Cerebellar cortex (tissue), 1 donor: ENCODE results near the gene ZP4.
"Not testable (repeated sequence)": the region's sequence is repeated elsewhere in the genome, so short reads cannot be mapped to it uniquely, and the experiment has no call there.

ENCODE experiments used
- DNase-seq: peaks from one replicate; pipeline ENCODE4 v3.0.0-alpha.2; 2015; ENCODE audit warnings: low spot score

The ZP4 gene

DNA sequence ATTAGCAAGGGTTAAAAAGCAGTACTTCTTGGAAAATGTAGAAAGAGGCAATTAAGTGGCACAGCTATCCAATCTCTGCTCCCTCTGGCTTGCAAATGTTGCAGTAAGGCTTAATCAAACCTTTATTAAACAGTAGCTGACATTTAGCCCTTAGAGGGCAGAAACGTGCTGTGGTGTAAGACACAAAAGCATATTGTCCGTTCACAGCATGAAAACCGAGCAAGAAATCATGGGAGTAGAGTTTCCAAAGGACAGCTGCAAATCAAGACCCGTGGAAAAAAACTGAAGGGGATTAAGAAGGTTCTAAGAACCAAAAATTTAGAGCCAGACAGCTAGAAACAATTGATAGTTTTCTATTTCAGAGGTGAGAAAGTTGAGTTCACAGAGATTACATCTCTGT lies 13.1 kb downstream of the ZP4 start:
- DNase-seq: no peak

DNA sequence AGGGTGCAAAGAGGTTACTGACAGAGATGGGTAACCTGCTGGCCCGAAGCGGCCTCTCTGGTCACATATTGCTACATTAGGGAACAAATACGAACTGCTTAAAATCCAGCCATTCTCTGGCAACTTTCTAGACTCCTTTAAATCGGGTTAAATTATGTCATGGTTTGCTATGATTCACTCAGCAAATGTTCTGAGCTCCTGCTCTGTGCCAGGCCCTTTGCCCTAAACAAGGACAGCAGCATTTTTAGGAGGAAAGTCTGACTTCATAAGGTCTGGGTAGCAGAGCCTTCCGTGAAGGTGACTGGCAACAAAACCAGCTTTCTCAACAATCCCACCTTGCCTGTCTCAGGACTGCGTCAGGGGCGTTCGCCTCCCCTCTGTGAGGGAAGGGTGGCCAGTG lies 15.4 kb downstream of the ZP4 start:
- DNase-seq: no peak

- DNase-seq: no peak
Measured at GRCh38 chr1:237873487-237874211, 17.1 kb downstream of the ZP4 start.

DNA sequence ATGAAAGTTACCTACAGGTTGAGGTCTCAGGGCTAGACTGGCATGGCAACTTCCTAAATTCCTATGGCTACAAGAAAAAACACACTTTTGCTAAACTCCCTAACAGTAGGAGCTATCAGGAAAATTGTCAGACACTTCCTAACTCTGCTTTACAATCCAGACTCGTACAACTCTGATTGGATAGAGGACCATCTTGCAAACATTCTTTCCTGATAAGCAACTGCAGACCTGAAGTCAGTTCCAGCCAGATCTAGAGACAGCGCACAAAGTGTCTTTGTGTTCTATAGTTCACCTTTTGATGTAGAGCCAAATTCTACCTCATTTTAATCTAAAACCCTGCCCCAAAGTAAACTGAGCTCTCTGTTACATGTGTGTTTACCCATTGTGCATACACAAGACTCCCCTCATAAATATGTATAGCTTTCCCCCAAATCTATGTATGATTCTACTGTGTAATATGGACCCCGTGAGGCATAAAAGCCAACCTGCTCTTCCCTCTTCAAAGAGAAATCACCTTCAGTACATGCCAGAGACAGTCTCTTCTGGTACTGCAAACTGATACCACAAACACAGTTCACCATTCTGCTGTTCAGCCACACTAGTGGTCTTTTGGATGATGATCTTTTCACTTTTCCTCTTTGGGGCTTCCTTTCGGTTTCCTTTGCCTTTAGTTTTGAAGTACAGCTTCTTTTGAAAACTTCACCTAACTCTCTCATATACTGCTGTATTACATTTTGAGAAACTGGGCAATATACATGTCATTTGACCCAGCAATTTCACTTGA lies 21.7 kb downstream of the ZP4 start:
- DNase-seq: no peak

GRCh38 chr1:237867380-237867888 lies 23.3 kb downstream of the ZP4 start:
- DNase-seq: no peak

- peak; percentile 25 for DNase-seq
Measured at GRCh38 chr1:237864338-237865244, 26.1 kb downstream of the ZP4 start.

GRCh38 chr1:237863234-237863633 lies 27.5 kb downstream of the ZP4 start:
- no peak for DNase-seq

DNA sequence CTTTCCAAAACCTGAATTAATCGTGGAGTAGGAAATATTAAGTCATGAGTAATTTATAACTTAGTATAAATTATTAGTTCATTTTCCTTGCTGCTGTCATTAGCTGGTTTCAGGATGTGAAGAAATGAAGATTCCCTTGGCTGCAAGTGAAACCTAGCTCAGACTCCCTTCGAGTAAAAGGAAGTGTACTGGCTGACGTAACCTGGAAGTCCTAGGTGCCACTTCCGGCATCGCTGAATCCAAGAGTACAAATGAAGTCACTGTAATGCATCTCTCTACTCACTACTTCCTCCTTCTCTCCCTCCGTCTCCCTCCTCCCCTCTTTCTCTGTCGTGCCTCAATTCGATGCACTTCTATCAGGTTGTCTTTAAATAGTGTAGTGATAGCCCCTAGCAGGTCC lies 28.8 kb downstream of the ZP4 start:
- DNase-seq: no peak

DNA sequence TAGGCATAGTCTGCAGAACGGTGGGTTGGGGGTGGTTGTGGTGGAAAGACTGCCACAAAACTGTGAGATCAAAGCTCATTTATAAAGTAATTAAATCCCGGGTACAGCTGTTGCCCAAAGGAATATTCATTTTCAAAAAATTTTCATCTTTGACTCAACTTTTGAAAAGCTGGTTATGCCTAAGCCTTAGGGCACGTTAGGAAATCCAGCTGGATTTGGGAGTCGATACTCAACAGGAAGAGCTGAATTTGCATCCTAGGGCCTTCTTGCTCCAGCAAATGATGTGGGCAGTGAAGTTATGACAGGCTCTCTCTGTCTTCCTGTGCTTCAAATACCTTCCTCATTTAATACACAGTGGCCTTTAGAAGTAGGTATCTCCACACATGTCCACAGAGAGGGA lies 31.7 kb downstream of the ZP4 start:
- DNase-seq: no peak

DNA sequence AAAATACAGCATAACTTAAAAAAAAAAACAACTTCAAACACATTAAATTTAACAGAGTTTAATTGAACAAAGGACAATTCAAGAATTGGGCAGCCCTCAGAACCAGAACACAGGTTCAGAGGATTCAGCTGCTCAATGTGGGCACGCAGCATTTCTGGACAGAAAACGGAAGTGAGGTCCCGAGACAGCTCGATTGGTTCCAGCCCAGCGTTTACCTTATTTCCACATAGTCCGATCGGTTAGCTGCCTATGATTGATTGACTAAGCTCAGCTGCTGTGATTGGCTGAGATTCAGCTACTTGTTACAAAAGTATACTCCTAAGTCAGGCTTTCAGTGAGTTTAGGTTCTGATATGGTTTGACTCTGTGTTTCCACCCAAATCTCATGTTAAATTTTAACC lies 33.3 kb downstream of the ZP4 start:
- no peak for DNase-seq

DNA sequence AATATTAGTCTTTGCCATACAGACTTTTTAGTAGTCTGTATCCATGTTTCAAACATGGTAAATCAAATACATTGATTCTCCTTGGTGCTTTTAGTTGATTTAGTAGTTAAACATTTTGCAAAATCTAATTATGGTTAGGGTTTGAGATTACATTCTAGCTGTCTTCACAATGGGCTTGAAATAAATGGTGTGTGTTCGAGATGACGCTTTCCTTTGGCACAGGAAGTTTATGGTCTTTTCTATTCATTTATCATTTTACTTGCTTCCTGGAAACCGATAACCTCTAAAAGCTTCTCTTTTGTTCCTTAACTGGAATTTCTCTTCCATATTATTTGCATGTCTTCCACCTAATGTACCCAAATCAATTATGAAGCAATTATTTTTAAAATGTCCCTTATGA lies 38.4 kb downstream of the ZP4 start:
- DNase-seq: no peak

DNA sequence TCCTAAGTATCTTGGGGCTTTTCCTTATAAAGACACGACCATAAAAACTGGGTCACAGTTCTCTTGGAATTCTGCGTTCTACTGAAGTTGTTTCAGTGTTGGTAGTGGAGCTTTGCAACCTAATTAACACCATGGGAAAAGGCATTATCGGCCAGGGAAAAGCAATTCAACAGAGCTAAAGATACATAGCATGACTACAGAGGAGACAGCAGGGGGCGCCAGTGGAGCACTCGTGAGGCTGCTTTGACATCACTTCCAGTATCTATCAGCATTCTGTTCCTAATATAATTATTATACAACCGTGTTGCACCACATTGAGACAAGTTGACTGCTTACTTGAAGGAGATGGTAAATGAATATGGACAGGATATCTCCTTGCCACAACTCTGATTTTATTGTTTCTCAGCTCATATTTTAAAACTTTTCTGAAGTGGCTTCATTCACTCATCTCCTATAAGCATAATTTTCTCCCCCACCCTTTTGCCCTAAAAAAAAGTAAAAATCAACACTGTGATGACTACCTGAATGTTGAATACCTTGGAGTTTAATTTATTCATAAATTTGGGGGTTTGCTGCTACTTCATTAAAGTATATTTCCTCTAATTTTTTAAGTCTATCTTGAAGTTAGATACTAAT lies 39.4 kb downstream of the ZP4 start:
- peak; percentile 38 for DNase-seq

GRCh38 chr1:237843516-237843915 lies 47.2 kb downstream of the ZP4 start:
- not testable (repeated sequence) for DNase-seq

GRCh38 chr1:237841485-237841884 lies 49.2 kb downstream of the ZP4 start:
- no peak for DNase-seq

DNA sequence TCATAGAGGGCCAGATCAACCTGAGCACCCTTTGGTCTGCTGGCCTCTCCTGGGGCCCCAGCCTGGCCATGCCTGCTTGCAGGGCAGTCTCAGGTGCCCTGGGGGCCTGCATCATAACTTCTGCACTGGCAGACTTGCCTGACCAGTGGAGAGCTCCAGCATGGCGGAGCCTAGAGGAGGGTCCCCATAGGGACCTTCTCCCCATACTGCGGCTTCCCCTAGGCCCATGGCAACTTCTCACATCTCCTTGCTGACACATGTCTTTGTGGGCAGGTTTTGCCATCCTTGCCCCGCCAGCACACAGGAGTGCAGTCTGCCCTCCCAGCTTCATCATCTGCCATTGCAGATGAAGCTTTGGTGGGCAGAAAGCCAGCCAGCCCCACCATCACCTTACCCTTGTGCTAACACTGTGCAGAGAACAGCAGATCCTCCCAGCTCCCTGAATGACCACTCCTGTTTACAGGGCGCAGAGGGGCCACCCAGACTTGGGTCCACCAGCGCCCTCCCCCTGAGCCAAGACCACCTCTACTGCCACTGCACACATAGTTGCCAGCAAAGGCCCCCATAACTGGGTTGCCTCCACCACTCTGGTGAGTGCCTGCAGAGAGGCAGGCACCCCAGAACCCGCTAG lies 51.7 kb downstream of the ZP4 start:
- no peak for DNase-seq

- DNase-seq: no peak
Measured at GRCh38 chr1:237838320-237838719, 52.4 kb downstream of the ZP4 start.

DNA sequence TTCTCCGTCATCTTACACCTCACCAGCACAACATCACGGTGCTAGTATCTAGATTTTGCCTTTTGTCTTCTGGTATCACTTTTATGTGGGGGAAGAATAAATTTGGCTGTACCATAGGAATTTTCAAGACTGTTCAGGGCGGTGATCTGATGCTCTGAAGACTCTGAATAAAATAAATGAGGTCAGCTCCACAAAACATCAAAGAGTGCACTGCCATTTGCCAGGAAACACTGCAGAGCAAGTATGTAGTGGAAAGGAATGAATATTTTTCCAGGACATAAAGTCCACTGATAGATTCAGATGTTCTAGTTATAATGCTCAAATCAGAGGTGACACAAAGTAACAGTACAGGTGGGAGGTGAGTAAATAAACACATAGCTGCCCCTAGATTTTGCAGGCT lies 56.3 kb downstream of the ZP4 start:
- no peak for DNase-seq

DNA sequence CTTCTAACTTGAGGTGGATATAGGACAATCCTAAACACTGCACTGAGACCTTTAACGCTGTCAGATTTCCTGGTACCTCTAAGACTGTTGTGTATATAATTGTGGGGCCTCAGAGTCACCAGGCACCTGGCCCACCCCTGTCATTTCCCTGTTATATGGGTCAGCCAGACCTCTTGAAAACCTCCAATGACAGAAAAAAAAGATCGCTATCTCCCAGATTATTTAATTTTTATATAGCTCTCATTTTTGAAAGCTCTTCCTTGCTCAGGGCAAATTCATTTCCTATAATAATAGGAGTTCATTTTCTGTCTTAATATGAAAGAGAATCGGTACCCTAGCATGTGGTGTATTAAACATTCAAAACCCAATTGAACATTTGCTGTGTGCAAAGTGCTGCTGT lies 56.7 kb downstream of the ZP4 start:
- no peak for DNase-seq

- no peak for DNase-seq
Measured at GRCh38 chr1:237832858-237833257, 57.9 kb downstream of the ZP4 start.
